Osteoblast (primary cell): ENCODE results near the gene AGO3. TPM values are rescaled to one million over a fixed set of nuclear protein-coding genes. Genes with fewer than 3 reads are reported as not detected.
"Not testable (repeated sequence)": the region's sequence is repeated elsewhere in the genome, so short reads cannot be mapped to it uniquely, and the experiment has no call there.

Experiments used
- DNase-seq: peaks from one replicate; pipeline ENCODE4 v3.0.0; 2011; ENCODE audit warnings: low spot score, mixed read lengths; ENCODE audit not compliant: insufficient read length; ENCODE audit errors: missing footprints
- H2AFZ ChIP-seq: 2 replicates; pipeline ENCODE4 v1.6.0; 2011; ENCODE audit warnings: mild to moderate bottlenecking, low read length
- H3K27ac ChIP-seq: 2 replicates; pipeline ENCODE4 v1.5.1; 2011; ENCODE audit warnings: mild to moderate bottlenecking, low read depth, low read length, moderate library complexity
- H3K27me3 ChIP-seq: 2 replicates; pipeline ENCODE4 v1.6.0; 2012; ENCODE audit warnings: mild to moderate bottlenecking, control low read depth, inconsistent platforms, low read length, moderate library complexity; ENCODE audit not compliant: insufficient read depth
- H3K36me3 ChIP-seq: 2 replicates; pipeline ENCODE4 v1.5.1; 2011; ENCODE audit warnings: mild to moderate bottlenecking, low read length, control low read depth, moderate library complexity; ENCODE audit not compliant: insufficient read depth
- H3K4me1 ChIP-seq: 2 replicates; pipeline ENCODE4 v1.5.1; 2011; ENCODE audit warnings: mild to moderate bottlenecking, low read length, control low read depth, moderate library complexity; ENCODE audit not compliant: insufficient read depth
- H3K4me2 ChIP-seq: 2 replicates; pipeline ENCODE4 v1.6.0; 2011; ENCODE audit warnings: mild to moderate bottlenecking, low read length; ENCODE audit not compliant: insufficient read depth
- H3K4me3 ChIP-seq: fragments of 200-600 bp; sonication (generic); 3 replicates; pipeline ENCODE4 v1.5.1; 2012; ENCODE audit warnings: mild to moderate bottlenecking, low read length, inconsistent platforms; ENCODE audit not compliant: insufficient read depth
- H3K79me2 ChIP-seq: 2 replicates; pipeline ENCODE4 v1.6.0; 2012; ENCODE audit warnings: mild to moderate bottlenecking, low read length, control low read depth, inconsistent platforms; ENCODE audit not compliant: insufficient read depth
- H3K9me3 ChIP-seq: 2 replicates; pipeline ENCODE4 v1.5.1; 2011; ENCODE audit warnings: low read depth, low read length, control low read depth
- H4K20me1 ChIP-seq: 2 replicates; pipeline ENCODE4 v1.6.0; 2012; ENCODE audit warnings: mild to moderate bottlenecking, low read length, control low read depth; ENCODE audit not compliant: insufficient read depth
- total RNA-seq: library from RNA; depleted of rRNA; stranded (reverse); fragments of >200 nt; gene quantifications from 2 replicates; pipeline ENCODE4 v1.2.3, GENCODE V29; 2012
- TF ChIP-seq, protein P1 (sequence below): IDR thresholded peaks from 2 replicates; pipeline ENCODE4 v1.5.1; 2011; ENCODE audit warnings: mild to moderate bottlenecking, low read depth, low read length, moderate library complexity; ENCODE audit errors: extremely low read depth

Gene AGO3
- total RNA-seq, 1 donor = 14.8 TPM

DNA sequence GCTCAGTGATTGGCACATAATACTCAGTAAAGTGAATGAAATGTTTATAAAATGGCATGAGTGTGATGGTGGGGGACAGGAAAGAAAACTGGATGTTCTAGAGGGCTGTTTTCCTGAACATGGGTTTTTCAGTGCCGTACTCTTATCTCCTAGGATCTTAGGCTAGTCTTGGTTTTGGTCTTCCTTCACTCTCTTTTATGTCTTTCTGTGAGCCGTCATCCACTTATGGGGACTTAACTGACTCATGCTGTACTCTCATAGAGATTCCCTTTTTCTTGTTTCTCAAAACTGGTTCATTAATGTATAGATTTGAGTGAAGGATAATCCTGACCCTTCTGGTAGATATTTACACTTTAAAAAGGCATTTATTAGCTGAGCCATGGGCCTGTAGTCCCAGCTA, 16.6 kb downstream of the AGO3 start:
- Histone ChIP-seq H3K79me2 (peaks cover 62% of the 10 kb centered on the region), H3K27ac (no peak overlapping the region), H3K4me2 (no peak overlapping the region), H3K9me3 (no peaks in the 10 kb centered on the region), H3K4me3 (no peak overlapping the region), H4K20me1 (peaks cover 4% of the 10 kb centered on the region), H3K36me3 (peaks cover 3% of the 10 kb centered on the region), H3K27me3 (no peaks in the 10 kb centered on the region), H3K4me1 (no peaks in the 10 kb centered on the region), H2AFZ (no peak overlapping the region)
- no peak for DNase-seq
- TF ChIP-seq, protein P1, sequence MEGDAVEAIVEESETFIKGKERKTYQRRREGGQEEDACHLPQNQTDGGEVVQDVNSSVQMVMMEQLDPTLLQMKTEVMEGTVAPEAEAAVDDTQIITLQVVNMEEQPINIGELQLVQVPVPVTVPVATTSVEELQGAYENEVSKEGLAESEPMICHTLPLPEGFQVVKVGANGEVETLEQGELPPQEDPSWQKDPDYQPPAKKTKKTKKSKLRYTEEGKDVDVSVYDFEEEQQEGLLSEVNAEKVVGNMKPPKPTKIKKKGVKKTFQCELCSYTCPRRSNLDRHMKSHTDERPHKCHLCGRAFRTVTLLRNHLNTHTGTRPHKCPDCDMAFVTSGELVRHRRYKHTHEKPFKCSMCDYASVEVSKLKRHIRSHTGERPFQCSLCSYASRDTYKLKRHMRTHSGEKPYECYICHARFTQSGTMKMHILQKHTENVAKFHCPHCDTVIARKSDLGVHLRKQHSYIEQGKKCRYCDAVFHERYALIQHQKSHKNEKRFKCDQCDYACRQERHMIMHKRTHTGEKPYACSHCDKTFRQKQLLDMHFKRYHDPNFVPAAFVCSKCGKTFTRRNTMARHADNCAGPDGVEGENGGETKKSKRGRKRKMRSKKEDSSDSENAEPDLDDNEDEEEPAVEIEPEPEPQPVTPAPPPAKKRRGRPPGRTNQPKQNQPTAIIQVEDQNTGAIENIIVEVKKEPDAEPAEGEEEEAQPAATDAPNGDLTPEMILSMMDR = no peak

DNA sequence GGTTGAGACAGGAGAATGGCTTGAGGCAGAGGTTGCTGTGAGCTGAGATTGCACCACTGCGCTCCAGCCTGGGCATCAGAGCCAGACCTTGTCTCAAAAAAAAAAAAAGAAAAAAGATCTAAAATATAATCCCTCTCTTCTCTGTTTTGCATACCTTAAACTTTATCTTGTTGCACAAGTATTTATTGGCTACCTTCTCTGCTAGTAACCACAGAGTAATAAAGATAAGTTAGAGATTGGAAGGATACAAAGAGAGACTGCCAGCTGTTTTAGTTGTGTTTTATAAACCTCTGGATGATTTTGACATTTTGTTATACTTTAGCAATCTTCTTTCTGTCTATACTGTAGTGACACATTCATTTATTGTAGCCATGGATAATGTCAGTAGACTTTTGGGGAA, 27.7 kb downstream of the AGO3 start:
- H3K9me3 ChIP-seq = no peaks in the 10 kb centered on the region
- peaks cover 24% of the 10 kb centered on the region for H3K79me2 ChIP-seq
- H4K20me1 ChIP-seq = peaks cover 7% of the 10 kb centered on the region
- DNase-seq = no peak
- no peaks in the 10 kb centered on the region for H3K27me3 ChIP-seq
- no peak overlapping the region for H3K4me3 ChIP-seq
- H3K4me1 ChIP-seq = no peaks in the 10 kb centered on the region
- H3K27ac ChIP-seq = no peak overlapping the region
- H2AFZ ChIP-seq = no peak overlapping the region
- TF ChIP-seq, protein P1 = no peak
- H3K4me2 ChIP-seq = no peak overlapping the region
- H3K36me3 ChIP-seq = no peaks in the 10 kb centered on the region

DNA sequence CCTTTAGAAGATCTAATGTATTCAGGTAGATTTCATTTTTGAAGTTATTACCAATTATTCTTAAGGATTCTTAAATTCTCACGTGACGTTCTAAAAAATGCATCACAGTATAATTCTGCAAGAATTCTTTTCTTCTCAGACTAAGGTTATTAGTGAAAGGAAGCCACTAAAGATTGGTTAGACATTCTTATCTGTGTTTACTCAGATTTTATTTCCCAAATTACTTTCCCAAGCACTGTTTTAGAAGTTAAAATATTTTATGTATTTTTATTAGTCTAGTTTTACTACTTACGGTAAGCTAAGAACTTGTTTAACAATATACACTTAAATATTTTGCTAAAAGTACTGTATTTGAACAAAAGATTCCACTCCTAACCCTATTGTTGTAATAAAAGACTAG, 28.4 kb downstream of the AGO3 start:
- no peaks in the 10 kb centered on the region for H3K27me3 ChIP-seq
- TF ChIP-seq, protein P1 = no peak
- H3K4me3 ChIP-seq = no peak overlapping the region
- H2AFZ ChIP-seq = no peak overlapping the region
- no peak overlapping the region for H3K4me2 ChIP-seq
- H4K20me1 ChIP-seq = peaks cover 7% of the 10 kb centered on the region
- H3K36me3 ChIP-seq = no peaks in the 10 kb centered on the region
- no peak for DNase-seq
- H3K4me1 ChIP-seq = no peaks in the 10 kb centered on the region
- H3K9me3 ChIP-seq = no peaks in the 10 kb centered on the region
- H3K27ac ChIP-seq = no peak overlapping the region
- H3K79me2 ChIP-seq = peaks cover 26% of the 10 kb centered on the region

DNA sequence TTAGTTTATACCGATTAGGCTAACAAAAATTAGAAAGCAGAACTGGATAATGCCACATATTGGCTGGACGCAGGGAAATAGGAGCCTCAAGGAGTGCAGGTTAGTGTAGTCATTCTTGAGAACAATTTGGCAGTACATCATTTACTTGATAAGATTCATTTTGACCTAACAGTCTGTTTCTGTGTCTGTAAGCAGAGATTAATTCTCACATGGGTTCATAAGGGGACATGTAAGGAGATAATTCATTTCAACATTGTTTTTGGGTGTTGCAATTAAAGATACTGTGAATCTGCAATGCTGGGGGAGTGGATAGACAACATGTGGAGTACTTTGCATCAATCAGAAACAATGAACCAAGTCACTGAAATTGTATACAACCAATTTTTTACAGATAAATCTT, 32.0 kb downstream of the AGO3 start:
- Histone ChIP-seq H3K4me1 (no peaks in the 10 kb centered on the region), H3K27ac (no peak overlapping the region), H3K36me3 (no peaks in the 10 kb centered on the region), H3K27me3 (no peaks in the 10 kb centered on the region), H3K9me3 (no peaks in the 10 kb centered on the region), H3K4me2 (no peak overlapping the region), H4K20me1 (peaks cover 6% of the 10 kb centered on the region), H2AFZ (no peak overlapping the region), H3K4me3 (no peak overlapping the region), H3K79me2 (peaks cover 19% of the 10 kb centered on the region)
- DNase-seq = no peak
- TF ChIP-seq, protein P1 = no peak

DNA sequence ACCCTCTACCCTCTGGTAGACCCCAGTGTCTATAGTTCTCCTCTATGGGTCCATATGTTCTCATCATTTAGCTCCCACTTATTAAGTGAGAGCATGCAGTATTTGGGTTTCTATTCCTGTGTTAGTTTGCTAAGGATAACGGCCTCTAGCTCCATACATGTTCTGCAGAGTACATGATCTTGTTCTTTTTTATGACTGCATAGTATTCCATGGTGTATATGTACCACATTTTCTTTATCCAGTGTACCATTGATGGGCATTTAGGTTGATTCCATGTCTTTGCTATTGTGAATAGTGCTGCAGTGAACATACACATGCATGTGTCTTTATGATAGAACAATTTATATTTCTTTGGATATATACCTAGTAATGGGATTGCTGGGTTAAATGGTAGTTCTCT, 33.4 kb downstream of the AGO3 start:
- H3K36me3 ChIP-seq, H3K27me3 ChIP-seq, H3K4me3 ChIP-seq, H4K20me1 ChIP-seq, DNase-seq, H3K4me2 ChIP-seq, H3K27ac ChIP-seq, H3K9me3 ChIP-seq, H3K4me1 ChIP-seq, H2AFZ ChIP-seq: not testable (repeated sequence)
- peaks cover 24% of the 10 kb centered on the region for H3K79me2 ChIP-seq
